Effector memory CD8-positive, alpha-beta T cell (primary cell): ENCODE results near the gene DTYMK.

Experiments used
- ATAC-seq: fragments of 150-1000 bp; cut with Tn5 transposase; replicated peaks from 2 replicates; pipeline ENCODE4 v1.10.0; 2021; ENCODE audit warnings: mild to moderate bottlenecking, moderate library complexity
- DNase-seq, 3 experiments: peaks; one replicate each; pipeline ENCODE4 v3.0.0; 2021
- H3K27ac Mint-ChIP-seq, 2 donors: one replicate each; pipeline ENCODE4 v1.8.0; 2022; ENCODE audit warnings: mild to moderate bottlenecking in 2 of 2, mixed read lengths in 2 of 2, moderate library complexity in 2 of 2
- H3K27me3 Mint-ChIP-seq, 2 donors: one replicate each; pipeline ENCODE4 v1.8.0; 2022; ENCODE audit warnings: mixed read lengths in 2 of 2
- H3K36me3 Mint-ChIP-seq: one replicate; pipeline ENCODE4 v1.8.0; 2022; ENCODE audit warnings: mild to moderate bottlenecking, moderate library complexity, mixed read lengths; ENCODE audit not compliant: insufficient read depth
- H3K4me1 Mint-ChIP-seq, 2 donors: one replicate each; pipeline ENCODE4 v1.8.0; 2022; ENCODE audit warnings: low read depth in 2 of 2, mixed read lengths in 2 of 2
- H3K4me3 Mint-ChIP-seq, 2 donors: one replicate each; pipeline ENCODE4 v1.8.0; 2022; ENCODE audit warnings: mild to moderate bottlenecking in 2 of 2, mixed read lengths in 2 of 2, moderate library complexity in 2 of 2
- H3K9me3 Mint-ChIP-seq, 2 donors: one replicate each; pipeline ENCODE4 v1.8.0; 2022; ENCODE audit warnings: mixed read lengths in 2 of 2

Gene DTYMK

GRCh38 chr2:241724975-241725870 lies 38.6 kb upstream of the DTYMK start:
- ATAC-seq: no peak

GRCh38 chr2:241724259-241724974 lies 37.8 kb upstream of the DTYMK start:
- Mint-ChIP-seq H3K9me3 (no peaks in the 10 kb centered on the region), H3K27ac (no peak overlapping the region), H3K36me3 (peaks cover 20% of the 10 kb centered on the region), H3K4me1 (peaks cover 0 to 5% of the 10 kb centered on the region in 2 donors), H3K4me3 (no peak overlapping the region), H3K27me3 (no peaks in the 10 kb centered on the region)
- DNase-seq: peak; percentile 31 to 35 (median 32)
- ATAC-seq: peak; percentile 54

More at GRCh38 chr2:241724975-241725870, 38.6 kb upstream of the DTYMK start:
- H3K4me3 Mint-ChIP-seq: no peak overlapping the region
- H3K9me3 Mint-ChIP-seq: no peaks in the 10 kb centered on the region
- no peak overlapping the region for H3K27ac Mint-ChIP-seq
- no peak for DNase-seq
- peaks cover 0 to 5% of the 10 kb centered on the region in 2 donors for H3K4me1 Mint-ChIP-seq
- peaks cover 18% of the 10 kb centered on the region for H3K36me3 Mint-ChIP-seq
- H3K27me3 Mint-ChIP-seq: no peaks in the 10 kb centered on the region

GRCh38 chr2:241722896-241723454 lies 36.4 kb upstream of the DTYMK start:
- ATAC-seq: no peak
- Mint-ChIP-seq H3K27ac (no peak overlapping the region), H3K4me1 (peaks cover 0 to 5% of the 10 kb centered on the region in 2 donors), H3K9me3 (no peaks in the 10 kb centered on the region), H3K4me3 (no peak overlapping the region), H3K27me3 (no peaks in the 10 kb centered on the region), H3K36me3 (peaks cover 24% of the 10 kb centered on the region)
- DNase-seq: no peak

GRCh38 chr2:241721852-241722251 lies 35.2 kb upstream of the DTYMK start:
- peaks cover 0 to 5% of the 10 kb centered on the region in 2 donors for H3K4me1 Mint-ChIP-seq
- no peak overlapping the region for H3K27ac Mint-ChIP-seq
- H3K4me3 Mint-ChIP-seq: no peak overlapping the region
- DNase-seq (no peak), ATAC-seq (no peak)
- H3K27me3 Mint-ChIP-seq: no peaks in the 10 kb centered on the region
- peaks cover 35% of the 10 kb centered on the region for H3K36me3 Mint-ChIP-seq
- H3K9me3 Mint-ChIP-seq: no peaks in the 10 kb centered on the region

- ATAC-seq: no peak
- H3K36me3 Mint-ChIP-seq: peaks cover 44% of the 10 kb centered on the region
- H3K27ac Mint-ChIP-seq: no peak overlapping the region
- H3K4me3 Mint-ChIP-seq: no peak overlapping the region
- no peak for DNase-seq
- H3K9me3 Mint-ChIP-seq: no peaks in the 10 kb centered on the region
- peaks cover 0 to 5% of the 10 kb centered on the region in 2 donors for H3K4me1 Mint-ChIP-seq
- H3K27me3 Mint-ChIP-seq: no peaks in the 10 kb centered on the region
Measured at GRCh38 chr2:241720560-241720959, 33.9 kb upstream of the DTYMK start.

GRCh38 chr2:241720099-241720498 lies 33.5 kb upstream of the DTYMK start:
- H3K4me1 Mint-ChIP-seq: peaks cover 0 to 5% of the 10 kb centered on the region in 2 donors

GRCh38 chr2:241719093-241719492 lies 32.5 kb upstream of the DTYMK start:
- Mint-ChIP-seq H3K36me3 (peaks cover 51% of the 10 kb centered on the region), H3K27me3 (no peaks in the 10 kb centered on the region), H3K27ac (no peak overlapping the region), H3K4me1 (peaks cover 0 to 10% of the 10 kb centered on the region in 2 donors), H3K4me3 (no peak overlapping the region), H3K9me3 (no peaks in the 10 kb centered on the region)
- DNase-seq: no peak
- ATAC-seq: no peak

More at GRCh38 chr2:241720099-241720498, 33.5 kb upstream of the DTYMK start:
- peaks cover 46% of the 10 kb centered on the region for H3K36me3 Mint-ChIP-seq
- DNase-seq (no peak), ATAC-seq (no peak)
- no peaks in the 10 kb centered on the region for H3K9me3 Mint-ChIP-seq
- H3K27me3 Mint-ChIP-seq: no peaks in the 10 kb centered on the region
- H3K27ac Mint-ChIP-seq: no peak overlapping the region
- no peak overlapping the region for H3K4me3 Mint-ChIP-seq

- Mint-ChIP-seq H3K27me3 (no peaks in the 10 kb centered on the region), H3K9me3 (no peaks in the 10 kb centered on the region), H3K4me3 (no peak overlapping the region), H3K4me1 (peaks cover 3 to 4% of the 10 kb centered on the region in 2 donors), H3K27ac (peak overlapping the region in 1 of 2 donors; percentile 35), H3K36me3 (peaks cover 85% of the 10 kb centered on the region)
- no peak for ATAC-seq
- DNase-seq: no peak
Measured at GRCh38 chr2:241708879-241709278, 22.3 kb upstream of the DTYMK start.

GRCh38 chr2:241706537-241706936 lies 19.9 kb upstream of the DTYMK start:
- H3K27ac Mint-ChIP-seq: no peak overlapping the region
- H3K9me3 Mint-ChIP-seq: no peaks in the 10 kb centered on the region
- no peaks in the 10 kb centered on the region for H3K27me3 Mint-ChIP-seq
- H3K4me3 Mint-ChIP-seq: peak overlapping the region in 1 of 2 donors; percentile 8
- DNase-seq: no peak
- peaks cover 70% of the 10 kb centered on the region for H3K36me3 Mint-ChIP-seq
- H3K4me1 Mint-ChIP-seq: peaks cover 10 to 14% of the 10 kb centered on the region in 2 donors
- ATAC-seq: no peak

GRCh38 chr2:241703032-241703604 lies 16.5 kb upstream of the DTYMK start:
- ATAC-seq (no peak), DNase-seq (no peak)
- Mint-ChIP-seq H3K9me3 (no peaks in the 10 kb centered on the region), H3K27me3 (no peaks in the 10 kb centered on the region), H3K4me1 (peaks cover 9 to 19% of the 10 kb centered on the region in 2 donors), H3K36me3 (peaks cover 47% of the 10 kb centered on the region), H3K27ac (peak overlapping the region; percentile 46 to 80), H3K4me3 (peak overlapping the region; percentile 78 to 79)

- Mint-ChIP-seq H3K9me3 (no peaks in the 10 kb centered on the region), H3K36me3 (peaks cover 41% of the 10 kb centered on the region), H3K27me3 (no peaks in the 10 kb centered on the region), H3K27ac (peak overlapping the region; percentile 46 to 80), H3K4me1 (peaks cover 9 to 19% of the 10 kb centered on the region in 2 donors), H3K4me3 (peak overlapping the region; percentile 78 to 79)
- ATAC-seq (peak; percentile 70), DNase-seq (peak; percentile 84 to 90 (median 87))
Measured at GRCh38 chr2:241702155-241703031, 15.8 kb upstream of the DTYMK start.

- peak; percentile 93 to 97 (median 97) for DNase-seq
- peak; percentile 74 for ATAC-seq
- H3K4me1 Mint-ChIP-seq: peaks cover 9 to 19% of the 10 kb centered on the region in 2 donors
- peak within 1 kb of the TSS; percentile 86 to 90 for H3K4me3 Mint-ChIP-seq
- H3K36me3 Mint-ChIP-seq: peaks cover 33% of the 10 kb centered on the region
- no peaks in the 10 kb centered on the region for H3K27me3 Mint-ChIP-seq
- H3K27ac Mint-ChIP-seq: peak within 1 kb of the TSS; percentile 77 to 80
- no peaks in the 10 kb centered on the region for H3K9me3 Mint-ChIP-seq
Measured at GRCh38 chr2:241701399-241702154, 15.0 kb upstream of the DTYMK start, which contains the start of gene ING5. TSS of gene ING5 (plus strand) at chr2:241702039. CDS start at chr2:241702066, 27 bp downstream.
